Activated CD4-positive, alpha-beta memory T cell treated with anti-CD3 and anti-CD28 coated beads for 36 hours (primary cell): ENCODE results near the gene CFAP54. TPM values are rescaled to one million over a fixed set of nuclear protein-coding genes. Genes with fewer than 3 reads are reported as not detected.
"Not testable (repeated sequence)": the region's sequence is repeated elsewhere in the genome, so short reads cannot be mapped to it uniquely, and the experiment has no call there.

ENCODE experiments used
- CTCF ChIA-PET: fragments of 350-600 bp; sonication (Branson Sonifier 250); formaldehyde crosslinking; loops from one replicate; lab custom pipeline; 2021; ENCODE audit warnings: antibody characterized with exemption, inconsistent platforms; lab: Charles Lee
- POLR2A ChIA-PET: fragments of 350-600 bp; sonication (Branson Sonifier 250); formaldehyde crosslinking; loops from one replicate; lab custom pipeline; 2021; ENCODE audit warnings: antibody characterized with exemption; lab: Charles Lee
- DNase-seq: peaks from one replicate; pipeline ENCODE4 v3.0.0-alpha.2; 2020
- H3K27ac Mint-ChIP-seq: one replicate; pipeline ENCODE4 v1.8.0; 2021; ENCODE audit warnings: mixed read lengths
- H3K27me3 Mint-ChIP-seq: one replicate; pipeline ENCODE4 v1.8.0; 2021; ENCODE audit warnings: mixed read lengths
- H3K36me3 Mint-ChIP-seq: one replicate; pipeline ENCODE4 v1.8.0; 2021; ENCODE audit warnings: mixed read lengths
- H3K4me1 Mint-ChIP-seq: one replicate; pipeline ENCODE4 v1.8.0; 2021; ENCODE audit warnings: low read depth, mixed read lengths
- H3K4me3 Mint-ChIP-seq: one replicate; pipeline ENCODE4 v1.8.0; 2021; ENCODE audit warnings: mild to moderate bottlenecking, mixed read lengths
- H3K9me3 Mint-ChIP-seq: one replicate; pipeline ENCODE4 v1.8.0; 2021; ENCODE audit warnings: mixed read lengths
- intact Hi-C: fragments of 100-400 bp; cut with micrococcal nuclease; formaldehyde crosslinking; loops from one replicate; pipeline ENCODE4 v1.15.1; 2023
- total RNA-seq, 2 experiments: library from RNA; stranded (reverse); gene quantifications; one replicate each; pipeline ENCODE4 v1.2.3, GENCODE V29; 2021

CFAP54 gene
- total RNA-seq, 2 experiments from 2014 or later, result 0.31 to 0.33 TPM

- Mint-ChIP-seq H3K9me3 (no peaks in the 10 kb centered on the region), H3K27ac (no peak overlapping the region), H3K4me1 (no peaks in the 10 kb centered on the region), H3K27me3 (peaks cover 3% of the 10 kb centered on the region), H3K36me3 (no peaks in the 10 kb centered on the region), H3K4me3 (no peak overlapping the region)
- CTCF ChIA-PET, result no interaction called here
- POLR2A ChIA-PET, result no interaction called here
- DNase-seq, result no peak
- intact Hi-C loops, result no loop called here
Measured at GRCh38 chr12:96587691-96588090, 98.3 kb downstream of the CFAP54 start.

GRCh38 chr12:96590970-96591369 lies 101.6 kb downstream of the CFAP54 start:
- no peak overlapping the region for H3K4me3 Mint-ChIP-seq
- H3K4me1 Mint-ChIP-seq, result no peaks in the 10 kb centered on the region
- intact Hi-C loops, result no loop called here
- no peaks in the 10 kb centered on the region for H3K36me3 Mint-ChIP-seq
- no peak for DNase-seq
- H3K27me3 Mint-ChIP-seq, result peaks cover 3% of the 10 kb centered on the region
- CTCF ChIA-PET, result no interaction called here
- POLR2A ChIA-PET, result no interaction called here
- H3K27ac Mint-ChIP-seq, result no peak overlapping the region
- no peaks in the 10 kb centered on the region for H3K9me3 Mint-ChIP-seq

- DNase-seq, intact Hi-C loops, H3K4me3 Mint-ChIP-seq, H3K36me3 Mint-ChIP-seq, H3K4me1 Mint-ChIP-seq, H3K27ac Mint-ChIP-seq, POLR2A ChIA-PET, H3K9me3 Mint-ChIP-seq, CTCF ChIA-PET: not testable (repeated sequence)
- H3K27me3 Mint-ChIP-seq, result peaks cover 28% of the 10 kb centered on the region
Measured at GRCh38 chr12:96604374-96604773, 115.0 kb downstream of the CFAP54 start.

- ChIA-PET POLR2A (no interaction called here), CTCF (no interaction called here)
- no peaks in the 10 kb centered on the region for H3K4me1 Mint-ChIP-seq
- H3K36me3 Mint-ChIP-seq, result no peaks in the 10 kb centered on the region
- no peak overlapping the region for H3K4me3 Mint-ChIP-seq
- intact Hi-C loops, result no loop called here
- H3K27me3 Mint-ChIP-seq, result peaks cover 28% of the 10 kb centered on the region
- DNase-seq, result no peak
- H3K9me3 Mint-ChIP-seq, result no peaks in the 10 kb centered on the region
- H3K27ac Mint-ChIP-seq, result no peak overlapping the region
Measured at GRCh38 chr12:96605684-96606083, 116.3 kb downstream of the CFAP54 start.

GRCh38 chr12:96606134-96606533 lies 116.8 kb downstream of the CFAP54 start:
- Mint-ChIP-seq H3K27me3 (peaks cover 28% of the 10 kb centered on the region), H3K27ac (no peak overlapping the region), H3K4me3 (no peak overlapping the region), H3K4me1 (no peaks in the 10 kb centered on the region), H3K36me3 (no peaks in the 10 kb centered on the region), H3K9me3 (no peaks in the 10 kb centered on the region)
- POLR2A ChIA-PET, result no interaction called here
- DNase-seq, result no peak
- CTCF ChIA-PET, result no interaction called here
- intact Hi-C loops, result no loop called here

- H3K27me3 Mint-ChIP-seq, result peaks cover 30% of the 10 kb centered on the region
- intact Hi-C loops, result no loop called here
- no peak overlapping the region for H3K27ac Mint-ChIP-seq
- H3K9me3 Mint-ChIP-seq, result no peaks in the 10 kb centered on the region
- no peak overlapping the region for H3K4me3 Mint-ChIP-seq
- DNase-seq, result no peak
- no peaks in the 10 kb centered on the region for H3K4me1 Mint-ChIP-seq
- POLR2A ChIA-PET, result no interaction called here
- CTCF ChIA-PET, result no interaction called here
- no peaks in the 10 kb centered on the region for H3K36me3 Mint-ChIP-seq
Measured at GRCh38 chr12:96606644-96607043, 117.3 kb downstream of the CFAP54 start.

GRCh38 chr12:96617178-96617577 lies 127.8 kb downstream of the CFAP54 start:
- H3K4me3 Mint-ChIP-seq, result no peak overlapping the region
- ChIA-PET CTCF (no interaction called here), POLR2A (no interaction called here)
- no peaks in the 10 kb centered on the region for H3K36me3 Mint-ChIP-seq
- intact Hi-C loops, result no loop called here
- no peak overlapping the region for H3K27ac Mint-ChIP-seq
- no peak for DNase-seq
- no peaks in the 10 kb centered on the region for H3K4me1 Mint-ChIP-seq
- no peaks in the 10 kb centered on the region for H3K27me3 Mint-ChIP-seq
- no peaks in the 10 kb centered on the region for H3K9me3 Mint-ChIP-seq

GRCh38 chr12:96623155-96623554 lies 133.8 kb downstream of the CFAP54 start:
- CTCF ChIA-PET, result interaction anchor here (1.1 kb wide), 1 partner anchor 311 kb away, joined by 3 read pairs; no protein-coding TSS in a partner anchor
- POLR2A ChIA-PET, result no interaction called here

GRCh38 chr12:96623656-96624217 lies 134.4 kb downstream of the CFAP54 start:
- H3K27ac Mint-ChIP-seq, result no peak overlapping the region
- no peaks in the 10 kb centered on the region for H3K36me3 Mint-ChIP-seq
- H3K27me3 Mint-ChIP-seq, result no peaks in the 10 kb centered on the region
- intact Hi-C loops, result loop anchor here (5.0 kb wide), 1 partner anchor 159 kb away; no protein-coding TSS in a partner anchor
- ChIA-PET POLR2A (no interaction called here), CTCF (interaction anchor here (1.1 kb wide), 1 partner anchor 310 kb away, joined by 3 read pairs; no protein-coding TSS in a partner anchor)
- no peak for DNase-seq
- no peaks in the 10 kb centered on the region for H3K4me1 Mint-ChIP-seq
- H3K9me3 Mint-ChIP-seq, result no peaks in the 10 kb centered on the region
- H3K4me3 Mint-ChIP-seq, result no peak overlapping the region

More at GRCh38 chr12:96623155-96623554, 133.8 kb downstream of the CFAP54 start:
- DNase-seq, result no peak
- H3K36me3 Mint-ChIP-seq, result no peaks in the 10 kb centered on the region
- H3K27me3 Mint-ChIP-seq, result no peaks in the 10 kb centered on the region
- H3K27ac Mint-ChIP-seq, result no peak overlapping the region
- no peaks in the 10 kb centered on the region for H3K4me1 Mint-ChIP-seq
- no peak overlapping the region for H3K4me3 Mint-ChIP-seq
- H3K9me3 Mint-ChIP-seq, result no peaks in the 10 kb centered on the region
- intact Hi-C loops, result loop anchor here (5.0 kb wide), 1 partner anchor 159 kb away; no protein-coding TSS in a partner anchor

- POLR2A ChIA-PET, result no interaction called here
- Mint-ChIP-seq H3K4me1 (no peaks in the 10 kb centered on the region), H3K27ac (no peak overlapping the region)
Measured at GRCh38 chr12:96635844-96636243, 146.5 kb downstream of the CFAP54 start.

GRCh38 chr12:96636895-96637294 lies 147.5 kb downstream of the CFAP54 start:
- DNase-seq, result no peak
- Mint-ChIP-seq H3K36me3 (no peaks in the 10 kb centered on the region), H3K4me1 (no peaks in the 10 kb centered on the region), H3K4me3 (no peak overlapping the region), H3K27ac (no peak overlapping the region), H3K9me3 (no peaks in the 10 kb centered on the region), H3K27me3 (peaks cover 12% of the 10 kb centered on the region)
- CTCF ChIA-PET, result interaction anchor here (0.7 kb wide), 1 partner anchor 143 kb away, joined by 3 read pairs; no protein-coding TSS in a partner anchor
- POLR2A ChIA-PET, result no interaction called here
- intact Hi-C loops, result no loop called here

More at GRCh38 chr12:96635844-96636243, 146.5 kb downstream of the CFAP54 start:
- no peaks in the 10 kb centered on the region for H3K36me3 Mint-ChIP-seq
- H3K27me3 Mint-ChIP-seq, result peaks cover 11% of the 10 kb centered on the region
- no peaks in the 10 kb centered on the region for H3K9me3 Mint-ChIP-seq
- intact Hi-C loops, result no loop called here
- CTCF ChIA-PET, result no interaction called here
- no peak for DNase-seq
- H3K4me3 Mint-ChIP-seq, result no peak overlapping the region

- ChIA-PET POLR2A (no interaction called here), CTCF (no interaction called here)
- H3K27ac Mint-ChIP-seq, result no peak overlapping the region
- H3K36me3 Mint-ChIP-seq, result no peaks in the 10 kb centered on the region
- H3K9me3 Mint-ChIP-seq, result peaks cover 8% of the 10 kb centered on the region
- no peak for DNase-seq
- no peak overlapping the region for H3K4me3 Mint-ChIP-seq
- no peaks in the 10 kb centered on the region for H3K4me1 Mint-ChIP-seq
- intact Hi-C loops, result no loop called here
- H3K27me3 Mint-ChIP-seq, result peaks cover 3% of the 10 kb centered on the region
Measured at GRCh38 chr12:96648923-96649322, 159.5 kb downstream of the CFAP54 start.

- no peak overlapping the region for H3K27ac Mint-ChIP-seq
- H3K27me3 Mint-ChIP-seq, result peaks cover 1% of the 10 kb centered on the region
- DNase-seq, result no peak
- H3K4me1 Mint-ChIP-seq, result no peaks in the 10 kb centered on the region
- H3K36me3 Mint-ChIP-seq, result no peaks in the 10 kb centered on the region
- intact Hi-C loops, result no loop called here
- CTCF ChIA-PET, result interaction anchor here (0.6 kb wide), 1 partner anchor 204 kb away, joined by 3 read pairs; no protein-coding TSS in a partner anchor
- H3K4me3 Mint-ChIP-seq, result no peak overlapping the region
- H3K9me3 Mint-ChIP-seq, result no peaks in the 10 kb centered on the region
- POLR2A ChIA-PET, result no interaction called here
Measured at GRCh38 chr12:96652870-96653269, 163.5 kb downstream of the CFAP54 start.
